ENCODE measurements around the gene ABLIM2. TPM values are rescaled to one million over a fixed set of nuclear protein-coding genes. Genes with fewer than 3 reads are reported as not detected.

Gene ABLIM2
- total RNA-seq, 6 experiments from 2014 or later = 0.14 TPM; not detected in 5

DNA sequence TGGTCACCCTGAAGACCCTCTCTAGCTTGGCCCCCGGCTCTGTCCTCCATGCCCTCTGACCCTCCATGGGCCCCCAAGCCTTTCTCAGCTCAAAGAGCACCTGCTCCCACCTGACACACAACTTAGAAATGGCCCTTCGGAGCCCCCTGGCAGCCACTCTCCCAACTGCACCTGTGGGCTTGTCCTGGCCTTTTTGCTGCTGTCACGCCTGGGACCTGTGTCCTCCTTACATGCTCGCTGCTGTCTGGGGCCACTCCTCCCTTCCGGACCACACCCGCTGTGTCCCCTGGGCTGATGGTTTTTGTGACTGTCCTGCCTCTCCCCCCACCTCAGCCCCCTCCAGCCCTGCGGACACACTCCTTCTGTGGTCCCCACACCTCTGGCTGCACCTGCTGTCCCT, 112.7 kb downstream of the ABLIM2 start:
- no peaks in the 10 kb centered on the region for H3K9me3 Mint-ChIP-seq
- TF ChIP-seq, protein P1, sequence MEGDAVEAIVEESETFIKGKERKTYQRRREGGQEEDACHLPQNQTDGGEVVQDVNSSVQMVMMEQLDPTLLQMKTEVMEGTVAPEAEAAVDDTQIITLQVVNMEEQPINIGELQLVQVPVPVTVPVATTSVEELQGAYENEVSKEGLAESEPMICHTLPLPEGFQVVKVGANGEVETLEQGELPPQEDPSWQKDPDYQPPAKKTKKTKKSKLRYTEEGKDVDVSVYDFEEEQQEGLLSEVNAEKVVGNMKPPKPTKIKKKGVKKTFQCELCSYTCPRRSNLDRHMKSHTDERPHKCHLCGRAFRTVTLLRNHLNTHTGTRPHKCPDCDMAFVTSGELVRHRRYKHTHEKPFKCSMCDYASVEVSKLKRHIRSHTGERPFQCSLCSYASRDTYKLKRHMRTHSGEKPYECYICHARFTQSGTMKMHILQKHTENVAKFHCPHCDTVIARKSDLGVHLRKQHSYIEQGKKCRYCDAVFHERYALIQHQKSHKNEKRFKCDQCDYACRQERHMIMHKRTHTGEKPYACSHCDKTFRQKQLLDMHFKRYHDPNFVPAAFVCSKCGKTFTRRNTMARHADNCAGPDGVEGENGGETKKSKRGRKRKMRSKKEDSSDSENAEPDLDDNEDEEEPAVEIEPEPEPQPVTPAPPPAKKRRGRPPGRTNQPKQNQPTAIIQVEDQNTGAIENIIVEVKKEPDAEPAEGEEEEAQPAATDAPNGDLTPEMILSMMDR (IDR thresholded peaks at IDR 0.05) = no peak
- H3K27me3 Mint-ChIP-seq (ENCODE audit: insufficient read depth) = peaks cover 70% of the 10 kb centered on the region
- no peak overlapping the region for H3K4me3 Mint-ChIP-seq
- no peak for DNase-seq
- no peaks in the 10 kb centered on the region for H3K4me1 Mint-ChIP-seq (ENCODE audit: low read depth)
- no peaks in the 10 kb centered on the region for H3K36me3 Mint-ChIP-seq (ENCODE audit: low read depth)
- no peak overlapping the region for H3K27ac Mint-ChIP-seq

DNA sequence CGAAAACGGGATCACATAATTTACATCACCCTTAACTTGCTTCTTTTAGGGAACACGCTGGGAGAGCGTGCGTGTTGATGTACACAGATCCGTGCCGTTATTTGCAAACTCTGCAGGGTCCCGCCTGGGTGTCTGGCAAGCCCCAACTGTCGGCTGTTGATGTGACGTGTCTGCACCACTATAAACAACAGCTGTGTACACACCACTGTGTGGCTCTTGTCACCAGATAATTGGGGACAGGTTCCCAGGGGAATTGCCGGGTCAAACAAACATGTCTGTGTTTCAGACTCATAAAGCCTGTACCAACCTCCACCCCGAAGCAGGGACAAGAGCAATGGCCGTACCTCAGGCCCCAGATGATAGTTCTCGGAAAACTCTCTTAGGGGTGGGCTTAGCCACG, 113.9 kb downstream of the ABLIM2 start:
- TF ChIP-seq, protein P1 (IDR thresholded peaks at IDR 0.05) = no peak
- H3K9me3 Mint-ChIP-seq = no peaks in the 10 kb centered on the region
- no peak overlapping the region for H3K4me3 Mint-ChIP-seq
- no peaks in the 10 kb centered on the region for H3K4me1 Mint-ChIP-seq (ENCODE audit: low read depth)
- no peaks in the 10 kb centered on the region for H3K36me3 Mint-ChIP-seq (ENCODE audit: low read depth)
- H3K27ac Mint-ChIP-seq = no peak overlapping the region
- no peak for DNase-seq
- peaks cover 67% of the 10 kb centered on the region for H3K27me3 Mint-ChIP-seq (ENCODE audit: insufficient read depth)

DNA sequence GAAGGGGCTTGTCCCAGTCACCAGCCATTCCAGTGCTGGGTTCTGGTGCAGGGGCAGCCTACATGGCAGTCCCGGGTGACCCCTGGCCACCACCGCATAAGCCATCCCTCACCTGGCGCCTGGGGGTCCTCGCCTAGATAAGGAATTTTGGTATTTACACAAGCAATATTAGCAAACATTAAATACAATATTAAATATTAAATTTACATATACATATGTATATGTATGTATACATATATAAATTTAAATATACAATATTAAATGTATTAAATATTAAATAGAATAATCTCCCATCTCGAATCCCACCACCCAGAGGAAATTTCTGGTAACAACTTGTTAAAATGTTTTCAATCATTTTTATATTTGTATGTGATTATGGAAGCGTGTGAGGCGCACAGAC, 114.4 kb downstream of the ABLIM2 start:
- TF ChIP-seq, protein P1 (IDR thresholded peaks at IDR 0.05) = no peak
- no peak overlapping the region for H3K4me3 Mint-ChIP-seq
- H3K27ac Mint-ChIP-seq = no peak overlapping the region
- DNase-seq = no peak
- H3K9me3 Mint-ChIP-seq = no peaks in the 10 kb centered on the region
- H3K36me3 Mint-ChIP-seq (ENCODE audit: low read depth) = no peaks in the 10 kb centered on the region
- peaks cover 64% of the 10 kb centered on the region for H3K27me3 Mint-ChIP-seq (ENCODE audit: insufficient read depth)
- no peaks in the 10 kb centered on the region for H3K4me1 Mint-ChIP-seq (ENCODE audit: low read depth)

DNA sequence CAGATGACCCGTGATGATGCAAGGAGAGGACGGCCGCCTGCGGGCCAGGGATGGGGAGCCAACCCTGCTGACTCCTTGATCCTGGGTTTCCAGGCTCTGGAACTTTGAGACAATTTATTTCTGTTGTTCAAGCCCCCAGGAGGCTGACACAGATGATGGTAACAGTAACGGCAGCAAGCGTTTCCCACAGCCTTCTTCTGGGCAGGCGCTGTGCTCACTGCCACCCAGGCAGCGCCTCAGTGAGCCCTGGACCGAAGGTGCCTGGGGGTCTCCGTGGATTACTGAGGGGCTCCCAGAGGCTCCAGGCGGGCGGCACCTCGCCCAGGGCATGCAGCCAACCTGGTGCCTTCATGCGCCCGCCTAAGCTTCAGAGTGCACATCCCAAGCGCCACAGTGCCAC, 115.0 kb downstream of the ABLIM2 start:
- TF ChIP-seq, protein P1 (IDR thresholded peaks at IDR 0.05) = no peak
- no peak overlapping the region for H3K27ac Mint-ChIP-seq
- no peaks in the 10 kb centered on the region for H3K4me1 Mint-ChIP-seq (ENCODE audit: low read depth)
- no peak overlapping the region for H3K4me3 Mint-ChIP-seq
- H3K27me3 Mint-ChIP-seq (ENCODE audit: insufficient read depth) = peaks cover 62% of the 10 kb centered on the region
- no peak for DNase-seq
- H3K9me3 Mint-ChIP-seq = no peaks in the 10 kb centered on the region
- no peaks in the 10 kb centered on the region for H3K36me3 Mint-ChIP-seq (ENCODE audit: low read depth)

DNA sequence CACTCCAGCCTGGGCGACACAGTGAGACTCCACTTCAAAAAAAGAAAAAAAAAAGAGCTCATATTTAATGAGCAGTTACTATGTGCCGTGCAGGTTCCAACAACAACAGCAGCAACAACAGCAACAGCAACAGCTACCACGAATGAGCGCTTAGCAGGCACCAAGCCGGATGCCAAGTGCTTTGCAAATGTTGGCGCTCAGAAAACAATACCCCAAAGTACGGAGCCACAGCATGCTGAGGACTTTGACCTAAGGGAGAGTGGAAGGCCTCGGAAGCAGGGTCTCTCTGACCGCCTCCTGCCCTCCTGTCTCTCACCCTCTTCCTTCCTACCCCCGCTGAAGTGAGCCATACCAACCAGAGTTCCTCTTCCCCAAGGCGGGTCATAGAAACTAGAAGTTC, 116.7 kb downstream of the ABLIM2 start:
- H3K4me3 Mint-ChIP-seq = no peak overlapping the region
- H3K9me3 Mint-ChIP-seq = no peaks in the 10 kb centered on the region
- no peak overlapping the region for H3K27ac Mint-ChIP-seq
- H3K36me3 Mint-ChIP-seq (ENCODE audit: low read depth) = no peaks in the 10 kb centered on the region
- TF ChIP-seq, protein P1 (IDR thresholded peaks at IDR 0.05) = no peak
- H3K27me3 Mint-ChIP-seq (ENCODE audit: insufficient read depth) = peaks cover 64% of the 10 kb centered on the region
- H3K4me1 Mint-ChIP-seq (ENCODE audit: low read depth) = no peaks in the 10 kb centered on the region
- DNase-seq = no peak

DNA sequence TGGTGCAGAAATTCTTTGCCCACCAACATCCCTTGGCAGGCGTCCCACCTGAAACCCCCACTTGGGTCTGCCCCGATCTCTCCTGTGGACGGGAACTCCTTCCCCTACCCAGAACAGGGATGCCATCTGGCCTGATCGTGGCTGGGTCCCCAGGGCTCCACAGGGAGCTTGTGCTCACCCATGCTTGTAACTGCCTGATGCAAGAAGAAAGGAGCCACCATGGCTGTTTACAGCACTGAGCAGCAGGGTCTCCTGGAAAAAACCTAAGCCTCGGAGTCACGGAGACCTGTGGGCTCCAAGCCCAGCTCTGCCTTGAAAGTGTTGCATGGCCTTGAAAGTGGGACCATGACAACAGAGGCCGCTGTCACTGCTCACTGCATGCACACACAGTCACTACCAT, 117.4 kb downstream of the ABLIM2 start:
- no peak for DNase-seq
- Mint-ChIP-seq H3K27ac (no peak overlapping the region), H3K9me3 (no peaks in the 10 kb centered on the region), H3K4me3 (no peak overlapping the region), H3K27me3 (ENCODE audit: insufficient read depth) (peaks cover 58% of the 10 kb centered on the region), H3K4me1 (ENCODE audit: low read depth) (no peaks in the 10 kb centered on the region; the same call in 1 of the 2 replicates), H3K36me3 (ENCODE audit: low read depth) (no peaks in the 10 kb centered on the region)
- TF ChIP-seq, protein P1 (IDR thresholded peaks at IDR 0.05) = no peak
